K562 (cell line): Measurements from ENCODE around the gene MANEA.

Experiments used
- CEBPB ChIP-seq: fragments of 450-650 bp; IDR thresholded peaks from 2 replicates; pipeline ENCODE4 v1.6.1; 2016; ENCODE audit warnings: missing genetic modification characterization, missing compliant biosample characterization
- CEBPZ ChIP-seq: fragments of 150-350 bp; IDR thresholded peaks from 2 replicates; pipeline ENCODE4 v1.6.1; 2014; ENCODE audit warnings: low read depth, mild to moderate bottlenecking, low read length, borderline replicate concordance
- CTBP1 ChIP-seq: fragments of 450-650 bp; IDR thresholded peaks from 2 replicates; pipeline ENCODE4 v1.6.1; 2016; ENCODE audit warnings: borderline replicate concordance
- CTCF ChIP-seq, 3 experiments: IDR thresholded peaks in 2 of 3; conservative IDR thresholded peaks in 1 of 3; 2 replicates each; pipeline ENCODE4 v1.5.1; 2011 to 2012; ENCODE audit warnings: low read length in 3 of 3, mild to moderate bottlenecking in 3 of 3, control low read depth in 2 of 3, improper control_type of control experiment in 1 of 3, inconsistent platforms in 1 of 3, low read depth in 1 of 3, mixed read lengths in 1 of 3, moderate library complexity in 1 of 3; ENCODE audit not compliant: insufficient read depth in 2 of 3
- EP300 ChIP-seq: IDR thresholded peaks from 2 replicates; pipeline ENCODE4 v1.6.1; 2012; ENCODE audit warnings: low read length, improper control_type of control experiment
- POLR2A ChIP-seq: fragments of 450-650 bp; conservative IDR thresholded peaks from 2 replicates; pipeline ENCODE4 v1.6.1; 2016
- PRMT5 ChIP-seq: sonication (generic); formaldehyde crosslinking; IDR thresholded peaks from 2 replicates; pipeline ENCODE4 v1.5.0; 2020; ENCODE audit warnings: missing genetic modification reagents
- RFX5 ChIP-seq: IDR thresholded peaks from 2 replicates; pipeline ENCODE4 v1.6.1; 2011; ENCODE audit warnings: low read depth, mild to moderate bottlenecking, improper control_type of control experiment, low read length
- SIN3A ChIP-seq, 2 experiments: fragments of 150-350 bp in 1 of 2; IDR thresholded peaks; 2 replicates each; pipeline ENCODE4 v1.6.1; 2011 to 2016; ENCODE audit warnings: borderline replicate concordance in 2 of 2, low read depth in 2 of 2, low read length in 2 of 2, mild to moderate bottlenecking in 2 of 2, moderate library complexity in 2 of 2; ENCODE audit not compliant: control insufficient read depth in 1 of 2
- TSHZ1 ChIP-seq: fragments of 250-450 bp; sonication (Bioruptor Pico); IDR thresholded peaks from 2 replicates; pipeline ENCODE4 v1.4.0; 2020; ENCODE audit warnings: mild to moderate bottlenecking, moderate library complexity
- USF1 ChIP-seq: sonication (generic); formaldehyde crosslinking; IDR thresholded peaks from 2 replicates; pipeline ENCODE4 v1.9.0; 2022; ENCODE audit warnings: mild to moderate bottlenecking, missing genetic modification reagents
- ZNF384 ChIP-seq: IDR thresholded peaks from 2 replicates; pipeline ENCODE4 v1.6.1; 2012; ENCODE audit warnings: low read depth, low read length, improper control_type of control experiment
- ZNF780A ChIP-seq: fragments of 250-450 bp; sonication (Bioruptor Pico); IDR thresholded peaks from 2 replicates; pipeline ENCODE4 v1.5.0; 2021; ENCODE audit warnings: mild to moderate bottlenecking
- TF ChIP-seq, protein P1 (sequence below): sonication (generic); formaldehyde crosslinking; IDR thresholded peaks from 2 replicates; pipeline ENCODE4 v1.8.1; 2022; ENCODE audit warnings: missing genetic modification reagents

DNA sequence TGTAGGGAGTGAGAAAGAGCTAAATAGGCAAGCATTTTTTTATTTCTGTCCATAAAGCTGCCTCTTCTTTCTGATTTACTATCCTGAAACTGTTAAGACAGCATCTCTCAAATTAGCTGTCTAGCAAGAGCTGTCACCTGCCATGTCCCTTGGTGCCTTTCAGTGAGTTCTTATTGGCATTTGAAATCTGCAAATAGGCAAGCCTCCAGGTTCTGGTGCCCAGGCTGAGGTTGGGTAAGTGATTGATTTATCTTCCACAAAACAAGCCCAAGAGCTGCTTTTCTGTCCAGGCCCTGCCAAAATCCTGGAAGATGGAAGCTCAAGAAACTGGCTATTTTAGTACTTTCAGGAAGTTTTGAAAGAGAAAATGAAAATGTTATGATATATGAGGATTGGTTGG, 22.4 kb downstream of the MANEA start:
- TF ChIP-seq CEBPZ = no peak
- TF ChIP-seq SIN3A (IDR thresholded peaks at IDR 0.05; ENCODE audit: borderline replicate concordance in 2 of 2, control insufficient read depth in 1 of 2, low read depth in 2 of 2, low read length in 2 of 2) = no peak
- no peak for TF ChIP-seq POLR2A
- no peak for TF ChIP-seq RFX5
- no peak for TF ChIP-seq CEBPB
- TF ChIP-seq CTBP1 = no peak
- TF ChIP-seq ZNF780A (CRISPR knock-in tag) = no peak
- TF ChIP-seq CTCF (IDR thresholded peaks at IDR 0.05 in 2 of 3, conservative IDR thresholded peaks at IDR 0.05 in 1 of 3; ENCODE audit: insufficient read depth in 2 of 3, low read depth in 1 of 3, low read length in 3 of 3) = no peak
- TF ChIP-seq, protein P1, sequence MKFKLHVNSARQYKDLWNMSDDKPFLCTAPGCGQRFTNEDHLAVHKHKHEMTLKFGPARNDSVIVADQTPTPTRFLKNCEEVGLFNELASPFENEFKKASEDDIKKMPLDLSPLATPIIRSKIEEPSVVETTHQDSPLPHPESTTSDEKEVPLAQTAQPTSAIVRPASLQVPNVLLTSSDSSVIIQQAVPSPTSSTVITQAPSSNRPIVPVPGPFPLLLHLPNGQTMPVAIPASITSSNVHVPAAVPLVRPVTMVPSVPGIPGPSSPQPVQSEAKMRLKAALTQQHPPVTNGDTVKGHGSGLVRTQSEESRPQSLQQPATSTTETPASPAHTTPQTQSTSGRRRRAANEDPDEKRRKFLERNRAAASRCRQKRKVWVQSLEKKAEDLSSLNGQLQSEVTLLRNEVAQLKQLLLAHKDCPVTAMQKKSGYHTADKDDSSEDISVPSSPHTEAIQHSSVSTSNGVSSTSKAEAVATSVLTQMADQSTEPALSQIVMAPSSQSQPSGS (CRISPR knock-in tag) = no peak
- no peak for TF ChIP-seq PRMT5 (CRISPR knock-in tag)
- TF ChIP-seq ZNF384 = no peak
- TF ChIP-seq USF1 (CRISPR knock-in tag) = no peak
- no peak for TF ChIP-seq TSHZ1 (CRISPR knock-in tag)
- TF ChIP-seq EP300 = no peak
